Hematopoietic multipotent progenitor cell (in vitro differentiated cells): ENCODE data around the gene NEK3. TPM values are rescaled to one million over a fixed set of nuclear protein-coding genes. Genes with fewer than 3 reads are reported as not detected.
A peak's percentile ranks its signal among the peaks of the same experiment; 100 is the strongest.
"Not testable (repeated sequence)": the region's sequence is repeated elsewhere in the genome, so short reads cannot be mapped to it uniquely, and the experiment has no call there.

Experiments
- DNase-seq, 3 donors: peaks; one replicate each; pipeline ENCODE4 v3.0.0-alpha.2; 2011 to 2015; ENCODE audit warnings: low read depth in 2 of 3, low spot score in 2 of 3
- total RNA-seq: library from RNA; depleted of rRNA; stranded (reverse); fragments of >200 nt; gene quantifications from one replicate; pipeline ENCODE4 v1.2.3, GENCODE V29; 2012

The NEK3 gene
- total RNA-seq: 6.7 TPM

GRCh38 chr13:52159159-52159982 is at the start of gene NEK3:
Gene NEK3 (minus strand): TSS chr13:52159597. CDS start chr13:52156191, 3,406 bp downstream.
- DNase-seq: peak; percentile 17 to 82 (median 68)

- DNase-seq: not testable (repeated sequence)
Observed at GRCh38 chr13:52208384-52208783, 49.0 kb upstream of the NEK3 start.

GRCh38 chr13:52207896-52208295 is 48.5 kb upstream of the NEK3 start:
- DNase-seq: not testable (repeated sequence)

- not testable (repeated sequence) for DNase-seq
Observed at GRCh38 chr13:52207337-52207736, 47.9 kb upstream of the NEK3 start.

GRCh38 chr13:52204546-52204945 is 45.1 kb upstream of the NEK3 start:
- DNase-seq: not testable (repeated sequence)

GRCh38 chr13:52203864-52204263 is 44.5 kb upstream of the NEK3 start:
- DNase-seq: not testable (repeated sequence)

GRCh38 chr13:52202506-52202905 is 43.1 kb upstream of the NEK3 start:
- not testable (repeated sequence) for DNase-seq

GRCh38 chr13:52201439-52202193 is 42.2 kb upstream of the NEK3 start:
- DNase-seq: peak in 2 of 3 donors; percentile 59 to 86

GRCh38 chr13:52195401-52195837 is 36.0 kb upstream of the NEK3 start:
- peak; percentile 18 to 85 (median 83) for DNase-seq

- DNase-seq: peak; percentile 72 to 92 (median 88)
Observed at GRCh38 chr13:52194184-52194868, 34.9 kb upstream of the NEK3 start.

GRCh38 chr13:52193587-52194183 is 34.3 kb upstream of the NEK3 start:
- peak in 1 of 3 donors; percentile 28 for DNase-seq

GRCh38 chr13:52187424-52188187 is 28.2 kb upstream of the NEK3 start:
- DNase-seq: peak in 2 of 3 donors; percentile 66 to 81

GRCh38 chr13:52187029-52187423 is 27.6 kb upstream of the NEK3 start:
- DNase-seq: no peak

GRCh38 chr13:52181316-52181954 is 22.0 kb upstream of the NEK3 start:
- DNase-seq: not testable (repeated sequence)

GRCh38 chr13:52179925-52180324 is 20.5 kb upstream of the NEK3 start:
- DNase-seq: no peak

GRCh38 chr13:52177276-52177675 is 17.9 kb upstream of the NEK3 start:
- DNase-seq: no peak

- DNase-seq: peak in 1 of 3 donors; percentile 66
Observed at GRCh38 chr13:52173970-52174369, 14.6 kb upstream of the NEK3 start.

- no peak for DNase-seq
Observed at GRCh38 chr13:52173373-52173772, 14.0 kb upstream of the NEK3 start.

GRCh38 chr13:52171686-52172085 is 12.3 kb upstream of the NEK3 start:
- not testable (repeated sequence) for DNase-seq
